IMR-90 (cell line): Measurements from ENCODE around the gene MATK. TPM values are rescaled to one million over a fixed set of nuclear protein-coding genes. Genes with fewer than 3 reads are reported as not detected.

Experiments used
- ATAC-seq: fragments of 200-7000 bp; cut with Tn5 transposase; 2 replicates; pipeline ENCODE4 v1.9.1; 2020; ENCODE audit warnings: low read depth, mild to moderate bottlenecking, moderate library complexity
- BruUV-seq: library from RNA; stranded (reverse); fragments of 400-500 nt; replicated peaks from 2 replicates; lab custom pipeline; 2021; lab: Mats Ljungman, UMichigan
- CTCF ChIA-PET: fragments of 300-600 bp; formaldehyde crosslinking; extraction: SDS; loops from one replicate; lab custom pipeline; 2021; ENCODE audit warnings: antibody characterized with exemption; lab: Yijun Ruan, JAX
- POLR2A ChIA-PET: fragments of 300-600 bp; sonication (Branson Sonifier 250); formaldehyde crosslinking; loops from one replicate; lab custom pipeline; 2022; ENCODE audit warnings: antibody characterized with exemption; ENCODE audit not compliant: unreplicated experiment; lab: Charles Lee
- DNase-seq: peaks from one replicate; pipeline ENCODE4 v3.0.0; 2013
- H2AFZ ChIP-seq: replicated peaks from 2 replicates; pipeline ENCODE3; 2013; ENCODE audit warnings: low read length, mild to moderate bottlenecking; ENCODE audit not compliant: poor library complexity
- H2AK5ac ChIP-seq: 2 replicates; pipeline ENCODE4 v1.6.1; 2013; ENCODE audit warnings: low read depth, low read length, inconsistent platforms
- H2AK9ac ChIP-seq: replicated peaks from 2 replicates; pipeline ENCODE3; 2013; ENCODE audit warnings: mild to moderate bottlenecking, low read depth, low read length, moderate library complexity; ENCODE audit not compliant: poor library complexity
- H2BK120ac ChIP-seq: 2 replicates; pipeline ENCODE4 v1.6.1; 2013; ENCODE audit warnings: low read depth, low read length, inconsistent platforms
- H2BK15ac ChIP-seq: 3 replicates; pipeline ENCODE4 v1.6.1; 2013; ENCODE audit warnings: low read depth, low read length, inconsistent platforms
- H2BK20ac ChIP-seq: 2 replicates; pipeline ENCODE4 v1.6.1; 2013; ENCODE audit warnings: low read depth, mild to moderate bottlenecking, inconsistent platforms, low read length, moderate library complexity
- H2BK5ac ChIP-seq: 2 replicates; pipeline ENCODE4 v1.6.1; 2013; ENCODE audit warnings: mild to moderate bottlenecking, low read depth, low read length, inconsistent platforms; ENCODE audit not compliant: poor library complexity, severe bottlenecking
- H3K14ac ChIP-seq: replicated peaks from 2 replicates; pipeline ENCODE4 v1.6.1; 2013; ENCODE audit warnings: low read depth, low read length, inconsistent platforms
- H3K18ac ChIP-seq: 2 replicates; pipeline ENCODE4 v1.6.1; 2013; ENCODE audit warnings: low read depth, low read length, control low read depth
- H3K23ac ChIP-seq: 2 replicates; pipeline ENCODE4 v1.6.1; 2013; ENCODE audit warnings: low read depth, low read length, inconsistent platforms
- H3K27ac ChIP-seq: 2 replicates; pipeline ENCODE4 v1.5.1; 2013; ENCODE audit warnings: mild to moderate bottlenecking, control low read depth, low read length; ENCODE audit not compliant: insufficient read depth
- H3K27me3 ChIP-seq: 2 replicates; pipeline ENCODE4 v1.6.1; 2013; ENCODE audit warnings: low read length; ENCODE audit not compliant: control insufficient read depth, insufficient read depth
- H3K36me3 ChIP-seq: 2 replicates; pipeline ENCODE4 v1.6.1; 2013; ENCODE audit warnings: low read length, mixed read lengths; ENCODE audit not compliant: control insufficient read depth, insufficient read depth
- H3K4ac ChIP-seq: 2 replicates; pipeline ENCODE4 v1.6.1; 2013; ENCODE audit warnings: low read depth, low read length, inconsistent platforms
- H3K4me1 ChIP-seq: 2 replicates; pipeline ENCODE4 v1.6.1; 2013; ENCODE audit warnings: low read length, mixed read lengths; ENCODE audit not compliant: control insufficient read depth, insufficient read depth
- H3K4me2 ChIP-seq: 2 replicates; pipeline ENCODE4 v1.6.1; 2013; ENCODE audit warnings: low read depth, mild to moderate bottlenecking, control low read depth, low read length, moderate library complexity
- H3K4me3 ChIP-seq: 2 replicates; pipeline ENCODE4 v1.5.1; 2013; ENCODE audit warnings: low read depth, mild to moderate bottlenecking, control low read depth, low read length, moderate library complexity; ENCODE audit not compliant: insufficient read depth
- H3K56ac ChIP-seq: 2 replicates; pipeline ENCODE4 v1.6.1; 2013; ENCODE audit warnings: low read length, inconsistent platforms; ENCODE audit not compliant: insufficient read depth; ENCODE audit errors: extremely low read depth
- H3K79me1 ChIP-seq, 2 experiments: 2 replicates each; pipeline ENCODE4 v1.6.1; 2013; ENCODE audit warnings: low read length in 2 of 2, inconsistent platforms in 1 of 2, low read depth in 1 of 2
- H3K9ac ChIP-seq: 2 replicates; pipeline ENCODE4 v1.6.1; 2013; ENCODE audit warnings: low read depth, low read length, control low read depth
- H3K9me1 ChIP-seq: 2 replicates; pipeline ENCODE4 v1.6.1; 2013; ENCODE audit warnings: low read length, inconsistent platforms; ENCODE audit not compliant: insufficient read depth
- H3K9me3 ChIP-seq: 2 replicates; pipeline ENCODE4 v1.6.1; 2013; ENCODE audit warnings: low read length; ENCODE audit not compliant: control insufficient read depth, insufficient read depth
- H4K20me1 ChIP-seq: 2 replicates; pipeline ENCODE4 v1.6.1; 2013; ENCODE audit warnings: low read length, inconsistent platforms; ENCODE audit not compliant: insufficient read depth
- H4K5ac ChIP-seq: 2 replicates; pipeline ENCODE4 v1.6.1; 2013; ENCODE audit warnings: mild to moderate bottlenecking, low read depth, low read length, control low read depth
- H4K8ac ChIP-seq, 2 experiments: 2 replicates each; pipeline ENCODE4 v1.6.1; 2013; ENCODE audit warnings: low read depth in 2 of 2, low read length in 2 of 2, control low read depth in 1 of 2, inconsistent platforms in 1 of 2
- H4K91ac ChIP-seq: 2 replicates; pipeline ENCODE4 v1.6.1; 2013; ENCODE audit warnings: low read depth, low read length, inconsistent platforms; ENCODE audit not compliant: insufficient read depth
- BHLHE40 ChIP-seq: fragments of 150-350 bp; IDR thresholded peaks from 2 replicates; pipeline ENCODE4 v1.6.1; 2016; ENCODE audit warnings: mild to moderate bottlenecking, low read depth, low read length
- CEBPB ChIP-seq: IDR thresholded peaks from 2 replicates; pipeline ENCODE4 v1.6.1; 2012; ENCODE audit warnings: low read depth, low read length, improper control_type of control experiment
- CHD1 ChIP-seq: IDR thresholded peaks from 2 replicates; pipeline ENCODE4 v1.6.1; 2012; ENCODE audit warnings: low read depth, low read length, improper control_type of control experiment
- ELK1 ChIP-seq: fragments of 150-350 bp; IDR thresholded peaks from 2 replicates; pipeline ENCODE4 v1.6.1; 2016; ENCODE audit warnings: low read depth, mild to moderate bottlenecking, low read length, moderate library complexity, borderline replicate concordance
- FOS ChIP-seq: fragments of 150-350 bp; IDR thresholded peaks from 2 replicates; pipeline ENCODE4 v1.6.1; 2016; ENCODE audit warnings: low read depth, low read length
- MAFK ChIP-seq: IDR thresholded peaks from 2 replicates; pipeline ENCODE4 v1.6.1; 2012; ENCODE audit warnings: low read depth, low read length, improper control_type of control experiment
- MAZ ChIP-seq: IDR thresholded peaks from 2 replicates; pipeline ENCODE4 v1.6.1; 2012; ENCODE audit warnings: low read depth, mild to moderate bottlenecking, low read length, improper control_type of control experiment, moderate library complexity, borderline replicate concordance
- MXI1 ChIP-seq: IDR thresholded peaks from 2 replicates; pipeline ENCODE4 v1.6.1; 2012; ENCODE audit warnings: low read depth, mild to moderate bottlenecking, low read length, moderate library complexity, borderline replicate concordance
- NFE2L2 ChIP-seq: fragments of 150-350 bp; IDR thresholded peaks from 2 replicates; pipeline ENCODE4 v1.6.1; 2016; ENCODE audit warnings: low read depth, mild to moderate bottlenecking, low read length
- POLR2A ChIP-seq: IDR thresholded peaks from 2 replicates; pipeline ENCODE4 v1.6.1; 2012; ENCODE audit warnings: mild to moderate bottlenecking, low read depth, low read length
- RAD21 ChIP-seq: IDR thresholded peaks from 2 replicates; pipeline ENCODE4 v1.6.1; 2012; ENCODE audit warnings: low read length, improper control_type of control experiment
- RCOR1 ChIP-seq: IDR thresholded peaks from 2 replicates; pipeline ENCODE4 v1.6.1; 2012; ENCODE audit warnings: mild to moderate bottlenecking, low read length, improper control_type of control experiment; ENCODE audit not compliant: insufficient replicate concordance
- RFX5 ChIP-seq: IDR thresholded peaks from 2 replicates; pipeline ENCODE4 v1.8.0; 2012; ENCODE audit warnings: low read depth, mild to moderate bottlenecking, low read length, moderate library complexity
- SMC3 ChIP-seq: fragments of 150-350 bp; IDR thresholded peaks from 2 replicates; pipeline ENCODE4 v1.6.1; 2016; ENCODE audit warnings: low read depth, mild to moderate bottlenecking, antibody characterized with exemption, low read length, moderate library complexity
- WGBS, 2 experiments: methylation state at CpG; one replicate each; pipeline versions ENCODE4 v1.1.5 to v1.1.7; 2013; ENCODE audit warnings: missing lambda C conversion rate in 2 of 2; ENCODE audit not compliant: insufficient read length in 1 of 2; ENCODE audit errors: extremely low coverage in 2 of 2; 5-methylcytosine and 5-hydroxymethylcytosine counted together
- dilution Hi-C: fragments of 300-500 bp; cut with HindIII; formaldehyde crosslinking; loops from one replicate; pipeline ENCODE4 v1.14.3; 2018; ENCODE audit warnings: low sequenced_read_pairs; ENCODE audit not compliant: unreplicated experiment
- in situ Hi-C: fragments of 300-500 bp; cut with MboI; formaldehyde crosslinking; loops from 3 replicates; pipeline ENCODE4 v1.14.3; 2019; ENCODE audit warnings: low sequenced_read_pairs, inconsistent platforms, mixed read lengths
- intact Hi-C: fragments of 100-400 bp; cut with micrococcal nuclease; formaldehyde crosslinking; loops from 2 replicates; pipeline ENCODE4 v1.10.0; 2022
- polyA plus RNA-seq, 3 experiments: library from polyadenylated mRNA; depleted of rRNA; stranded (reverse); fragments of >200 nt; gene quantifications; 2 replicates each; pipeline ENCODE4 v1.2.3, GENCODE V29; 2012; ENCODE audit warnings: low replicate concordance in 1 of 3
- total RNA-seq: library from RNA; depleted of rRNA; stranded (reverse); fragments of >200 nt; gene quantifications from 2 replicates; pipeline ENCODE4 v1.2.3, GENCODE V29; 2012
- TF ChIP-seq, protein P1 (sequence below): conservative IDR thresholded peaks from 2 replicates; pipeline ENCODE4 v1.5.1; 2012; ENCODE audit warnings: mild to moderate bottlenecking, low read depth, low read length, improper control_type of control experiment

MATK gene
- total and polyA plus RNA-seq, 2 of the 4 experiments (the other 2 are of a cell fraction): not detected

DNA sequence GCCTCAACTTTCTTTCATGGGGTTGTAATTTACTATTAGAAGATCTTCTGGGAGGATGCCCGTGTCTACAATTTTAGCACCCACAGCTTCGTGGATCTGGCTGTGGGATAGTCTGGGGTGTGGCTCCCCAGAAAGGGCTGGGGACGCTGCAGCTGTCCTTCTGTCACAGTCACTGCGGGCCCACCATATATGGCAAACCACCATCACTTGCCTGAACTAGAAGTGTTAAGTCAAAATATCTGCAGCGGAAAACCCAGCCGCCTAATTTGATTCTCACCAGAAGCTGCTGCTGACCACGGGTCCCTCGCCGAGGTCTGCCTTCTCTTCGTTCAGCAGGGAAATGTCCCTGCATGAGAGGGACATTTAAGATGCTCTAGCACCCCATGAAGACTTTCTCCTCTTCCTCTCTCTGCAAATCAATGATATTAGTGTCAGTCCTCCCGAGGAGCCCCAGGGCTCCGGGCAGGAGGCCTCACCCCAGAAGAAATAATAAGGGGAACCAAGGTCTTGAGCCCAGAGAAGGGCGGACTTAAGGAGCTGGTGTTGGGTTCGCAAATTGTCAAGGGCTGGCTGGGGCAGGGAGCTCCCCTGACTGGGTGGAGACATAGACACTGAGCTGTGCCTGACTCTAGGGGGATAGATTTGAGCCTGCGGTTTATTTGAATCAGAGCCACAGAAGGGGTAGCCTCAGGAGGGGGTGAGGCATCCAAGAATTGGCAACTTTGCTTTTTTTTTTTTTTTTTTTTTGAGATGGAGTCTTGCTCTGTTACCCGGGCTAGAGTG, 3.0 kb upstream of the MATK start (continued):
- no peak for TF ChIP-seq MAZ

- dilution Hi-C loops (no loop called here), intact Hi-C loops (no loop called here), in situ Hi-C loops (no loop called here)
- Histone ChIP-seq H3K79me1 (no peaks in the 10 kb centered on the region), H3K4me2 (no peak overlapping the region), H4K5ac (no peak overlapping the region), H3K4me1 (no peaks in the 10 kb centered on the region), H3K14ac (no peak overlapping the region), H3K4ac (no peak overlapping the region), H3K18ac (no peak overlapping the region), H2BK20ac (no peak overlapping the region), H3K27me3 (peaks cover 28% of the 10 kb centered on the region), H3K9me3 (peaks cover 27% of the 10 kb centered on the region), H2AK5ac (no peak overlapping the region), H3K36me3 (no peaks in the 10 kb centered on the region), H3K9ac (no peak overlapping the region), H2BK5ac (no peak overlapping the region), H2AK9ac (no peak overlapping the region), H2AFZ (no peak overlapping the region), H2BK15ac (no peak overlapping the region), H3K27ac (no peak overlapping the region), H4K8ac (no peak overlapping the region), H3K9me1 (no peaks in the 10 kb centered on the region), H3K56ac (no peak overlapping the region), H2BK120ac (no peak overlapping the region), H4K91ac (no peak overlapping the region), H4K20me1 (no peaks in the 10 kb centered on the region), H3K23ac (no peak overlapping the region), H3K4me3 (no peak overlapping the region)
- WGBS, 2 experiments: 3% methylated on average over 32 of the region's 47 CpGs; no CpG with 5 or more reads in 1 of the 2 experiments
- CTCF ChIA-PET: no interaction called here
- no TSS peak for BruUV-seq
- ATAC-seq (no peak), DNase-seq (no peak)
- POLR2A ChIA-PET: no interaction called here
- no peak for TF ChIP-seq BHLHE40
- no peak for TF ChIP-seq SMC3
- no peak for TF ChIP-seq NFE2L2
- TF ChIP-seq MAFK: no peak
- no peak for TF ChIP-seq RAD21
- no peak for TF ChIP-seq RCOR1
- TF ChIP-seq POLR2A: no peak
- TF ChIP-seq MXI1: no peak
- no peak for TF ChIP-seq MAZ
- TF ChIP-seq FOS: no peak
- no peak for TF ChIP-seq ELK1
- no peak for TF ChIP-seq CHD1
- TF ChIP-seq CEBPB: no peak
- TF ChIP-seq, protein P1, sequence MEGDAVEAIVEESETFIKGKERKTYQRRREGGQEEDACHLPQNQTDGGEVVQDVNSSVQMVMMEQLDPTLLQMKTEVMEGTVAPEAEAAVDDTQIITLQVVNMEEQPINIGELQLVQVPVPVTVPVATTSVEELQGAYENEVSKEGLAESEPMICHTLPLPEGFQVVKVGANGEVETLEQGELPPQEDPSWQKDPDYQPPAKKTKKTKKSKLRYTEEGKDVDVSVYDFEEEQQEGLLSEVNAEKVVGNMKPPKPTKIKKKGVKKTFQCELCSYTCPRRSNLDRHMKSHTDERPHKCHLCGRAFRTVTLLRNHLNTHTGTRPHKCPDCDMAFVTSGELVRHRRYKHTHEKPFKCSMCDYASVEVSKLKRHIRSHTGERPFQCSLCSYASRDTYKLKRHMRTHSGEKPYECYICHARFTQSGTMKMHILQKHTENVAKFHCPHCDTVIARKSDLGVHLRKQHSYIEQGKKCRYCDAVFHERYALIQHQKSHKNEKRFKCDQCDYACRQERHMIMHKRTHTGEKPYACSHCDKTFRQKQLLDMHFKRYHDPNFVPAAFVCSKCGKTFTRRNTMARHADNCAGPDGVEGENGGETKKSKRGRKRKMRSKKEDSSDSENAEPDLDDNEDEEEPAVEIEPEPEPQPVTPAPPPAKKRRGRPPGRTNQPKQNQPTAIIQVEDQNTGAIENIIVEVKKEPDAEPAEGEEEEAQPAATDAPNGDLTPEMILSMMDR: no peak
- TF ChIP-seq RFX5: no peak
These were observed 687 bp downstream of the MATK start for GRCh38 chr19:3785451-3785937.
